ENCODE data around the gene CCDC57. TPM values are rescaled to one million over a fixed set of nuclear protein-coding genes. Genes with fewer than 3 reads are reported as not detected.

The CCDC57 gene
- total RNA-seq, 2 donors from 2014 or later, result 19.4 to 58.1 TPM

- ATAC-seq (ENCODE audit: insufficient number of reproducible peaks, low FRiP score, low read depth), result no peak
Measured at GRCh38 chr17:82186221-82186620, 26.4 kb downstream of the CCDC57 start.

DNA sequence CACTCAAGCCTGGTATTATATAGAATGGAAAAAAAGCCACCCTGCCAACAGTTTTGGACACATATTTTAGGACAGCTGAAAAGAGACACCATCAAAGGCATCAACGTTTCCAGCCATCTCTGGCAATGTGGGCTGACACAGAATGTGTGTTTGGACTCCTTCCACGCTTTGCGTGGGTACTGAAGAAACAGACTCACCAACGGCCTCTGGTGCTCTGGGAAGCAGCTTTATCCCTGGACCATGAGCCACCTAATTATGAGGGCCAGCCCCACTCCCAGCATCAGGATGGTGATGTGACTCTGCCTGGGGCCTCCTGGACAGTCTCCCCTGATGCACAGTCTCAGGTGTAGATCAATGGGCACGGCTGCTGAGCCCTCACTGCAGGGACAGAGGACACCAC is 27.9 kb downstream of the CCDC57 start:
- Histone ChIP-seq H3K4me3 (no peak overlapping the region), H3K9me3 (no peaks in the 10 kb centered on the region), H3K4me1 (ENCODE audit: control insufficient read depth in 1 of 2, low read depth in 2 of 2) (no peaks in the 10 kb centered on the region), H3K36me3 (peaks cover 10% of the 10 kb centered on the region), H3K27me3 (replicated peaks; ENCODE audit: insufficient read depth) (no peaks in the 10 kb centered on the region), H3K27ac (no peak overlapping the region)
- DNase-seq (ENCODE audit: low spot score) (no peak), ATAC-seq (ENCODE audit: insufficient number of reproducible peaks, low FRiP score, low read depth) (no peak)
- TF ChIP-seq, protein P1, sequence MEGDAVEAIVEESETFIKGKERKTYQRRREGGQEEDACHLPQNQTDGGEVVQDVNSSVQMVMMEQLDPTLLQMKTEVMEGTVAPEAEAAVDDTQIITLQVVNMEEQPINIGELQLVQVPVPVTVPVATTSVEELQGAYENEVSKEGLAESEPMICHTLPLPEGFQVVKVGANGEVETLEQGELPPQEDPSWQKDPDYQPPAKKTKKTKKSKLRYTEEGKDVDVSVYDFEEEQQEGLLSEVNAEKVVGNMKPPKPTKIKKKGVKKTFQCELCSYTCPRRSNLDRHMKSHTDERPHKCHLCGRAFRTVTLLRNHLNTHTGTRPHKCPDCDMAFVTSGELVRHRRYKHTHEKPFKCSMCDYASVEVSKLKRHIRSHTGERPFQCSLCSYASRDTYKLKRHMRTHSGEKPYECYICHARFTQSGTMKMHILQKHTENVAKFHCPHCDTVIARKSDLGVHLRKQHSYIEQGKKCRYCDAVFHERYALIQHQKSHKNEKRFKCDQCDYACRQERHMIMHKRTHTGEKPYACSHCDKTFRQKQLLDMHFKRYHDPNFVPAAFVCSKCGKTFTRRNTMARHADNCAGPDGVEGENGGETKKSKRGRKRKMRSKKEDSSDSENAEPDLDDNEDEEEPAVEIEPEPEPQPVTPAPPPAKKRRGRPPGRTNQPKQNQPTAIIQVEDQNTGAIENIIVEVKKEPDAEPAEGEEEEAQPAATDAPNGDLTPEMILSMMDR (IDR thresholded peaks at IDR 0.05), result no peak

More at GRCh38 chr17:82186221-82186620, 26.4 kb downstream of the CCDC57 start:
- H3K27ac ChIP-seq, result no peak overlapping the region
- no peaks in the 10 kb centered on the region for H3K9me3 ChIP-seq
- TF ChIP-seq, protein P1 (IDR thresholded peaks at IDR 0.05), result no peak
- DNase-seq (ENCODE audit: low spot score), result no peak
- H3K4me1 ChIP-seq (ENCODE audit: control insufficient read depth in 1 of 2, low read depth in 2 of 2), result no peaks in the 10 kb centered on the region
- H3K27me3 ChIP-seq (replicated peaks; ENCODE audit: insufficient read depth), result no peaks in the 10 kb centered on the region
- H3K4me3 ChIP-seq, result no peak overlapping the region
- peaks cover 7% of the 10 kb centered on the region for H3K36me3 ChIP-seq

DNA sequence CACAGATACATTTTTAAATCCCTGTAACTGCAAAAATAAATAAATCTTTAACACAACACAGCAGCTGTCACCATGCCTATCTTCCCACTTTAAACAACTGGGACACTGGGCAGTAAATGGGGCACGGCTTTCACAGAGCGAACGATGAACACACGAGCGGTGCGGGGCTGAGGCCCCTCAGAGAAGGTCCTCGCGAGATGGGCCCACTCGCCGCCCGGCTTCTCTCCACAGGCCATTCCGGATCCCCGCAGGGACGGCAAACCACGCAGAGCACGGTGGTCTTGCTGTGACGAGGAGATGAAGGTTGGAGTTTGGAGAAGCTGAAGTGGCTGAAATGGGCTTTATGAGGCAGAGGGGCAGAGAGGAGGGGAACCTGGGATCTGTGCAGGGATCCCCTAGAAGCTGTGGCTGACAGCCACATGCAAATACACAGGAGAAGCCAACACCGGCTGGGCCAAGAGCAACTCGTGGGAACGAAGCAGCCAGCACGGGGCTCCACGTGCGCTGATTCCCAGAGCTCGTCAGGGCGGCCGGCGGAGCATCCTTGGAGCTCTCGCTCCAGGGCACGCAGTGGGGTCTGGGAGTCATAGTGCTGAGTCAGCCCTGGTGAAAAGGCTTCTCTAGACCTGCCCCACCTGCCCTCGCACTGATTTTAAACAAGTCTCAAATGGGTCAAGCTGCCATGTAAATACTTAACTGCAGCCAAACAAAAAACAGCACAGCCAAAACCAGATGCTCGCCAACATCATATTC is 31.7 kb downstream of the CCDC57 start:
- TF ChIP-seq, protein P1 (IDR thresholded peaks at IDR 0.05), result no peak
- Histone ChIP-seq H3K4me1 (ENCODE audit: control insufficient read depth in 1 of 2, low read depth in 2 of 2) (no peaks in the 10 kb centered on the region), H3K4me3 (no peak overlapping the region), H3K27me3 (replicated peaks; ENCODE audit: insufficient read depth) (no peaks in the 10 kb centered on the region), H3K27ac (no peak overlapping the region), H3K9me3 (no peaks in the 10 kb centered on the region), H3K36me3 (peaks cover 10% of the 10 kb centered on the region)
- DNase-seq (ENCODE audit: low spot score), result no peak
- ATAC-seq (ENCODE audit: insufficient number of reproducible peaks, low FRiP score, low read depth), result no peak

- no peak overlapping the region for H3K4me3 ChIP-seq
- H3K4me1 ChIP-seq (ENCODE audit: control insufficient read depth in 1 of 2, low read depth in 2 of 2), result no peaks in the 10 kb centered on the region
- H3K27me3 ChIP-seq (replicated peaks; ENCODE audit: insufficient read depth), result no peaks in the 10 kb centered on the region
- ATAC-seq (ENCODE audit: insufficient number of reproducible peaks, low FRiP score, low read depth) (no peak), DNase-seq (ENCODE audit: low spot score) (no peak)
- no peaks in the 10 kb centered on the region for H3K9me3 ChIP-seq
- peaks cover 10% of the 10 kb centered on the region for H3K36me3 ChIP-seq
- TF ChIP-seq, protein P1 (IDR thresholded peaks at IDR 0.05), result no peak
- no peak overlapping the region for H3K27ac ChIP-seq
Measured at GRCh38 chr17:82179946-82180475, 32.6 kb downstream of the CCDC57 start.

- TF ChIP-seq, protein P1 (IDR thresholded peaks at IDR 0.05), result no peak
- no peak for DNase-seq (ENCODE audit: low spot score)
- H3K4me1 ChIP-seq (ENCODE audit: control insufficient read depth in 1 of 2, low read depth in 2 of 2), result no peaks in the 10 kb centered on the region
- no peaks in the 10 kb centered on the region for H3K27me3 ChIP-seq (replicated peaks; ENCODE audit: insufficient read depth)
- ATAC-seq (ENCODE audit: insufficient number of reproducible peaks, low FRiP score, low read depth), result no peak
- no peak overlapping the region for H3K4me3 ChIP-seq
- no peaks in the 10 kb centered on the region for H3K9me3 ChIP-seq
- no peak overlapping the region for H3K27ac ChIP-seq
- peaks cover 4% of the 10 kb centered on the region for H3K36me3 ChIP-seq
Measured at GRCh38 chr17:82179412-82179811, 33.2 kb downstream of the CCDC57 start.
